Astrocyte of the spinal cord (primary cell): Measurements from ENCODE around the gene HSD17B8.
"Not testable (repeated sequence)": the region's sequence is repeated elsewhere in the genome, so short reads cannot be mapped to it uniquely, and the experiment has no call there.

Experiments used
- DNase-seq: peaks from one replicate; pipeline ENCODE4 v3.0.0; 2011; ENCODE audit warnings: low read depth, low spot score
- H3K4me3 ChIP-seq: 2 replicates; pipeline ENCODE4 v1.5.1; 2011; ENCODE audit warnings: low read depth, mild to moderate bottlenecking, low read length, moderate library complexity
- CTCF ChIP-seq: IDR thresholded peaks from 2 replicates; pipeline ENCODE4 v1.5.1; 2012; ENCODE audit warnings: low read depth, mild to moderate bottlenecking, low read length, inconsistent platforms
- in situ Hi-C: cut with HindIII; loops from 2 replicates; pipeline ENCODE4 v1.10.0; 2017; ENCODE audit warnings: low sequenced_read_pairs

HSD17B8 gene

GRCh38 chr6:33217246-33217645, 12.8 kb downstream of the HSD17B8 start:
- no peak for DNase-seq
- in situ Hi-C loops, result no loop called here
- no peak for TF ChIP-seq CTCF
- H3K4me3 ChIP-seq, result no peak overlapping the region

GRCh38 chr6:33217681-33218080, 13.2 kb downstream of the HSD17B8 start:
- in situ Hi-C loops, result no loop called here
- no peak overlapping the region for H3K4me3 ChIP-seq
- no peak for TF ChIP-seq CTCF
- no peak for DNase-seq

- DNase-seq, H3K4me3 ChIP-seq, in situ Hi-C loops: not testable (repeated sequence)
Measured at GRCh38 chr6:33226503-33227120, 22.2 kb downstream of the HSD17B8 start.

- no peak for TF ChIP-seq CTCF
- in situ Hi-C loops, result no loop called here
- DNase-seq, result no peak
- H3K4me3 ChIP-seq, result no peak overlapping the region
Measured at GRCh38 chr6:33235221-33235634, 30.8 kb downstream of the HSD17B8 start.

- H3K4me3 ChIP-seq, result no peak overlapping the region
- no peak for TF ChIP-seq CTCF
- DNase-seq, result no peak
- in situ Hi-C loops, result no loop called here
Measured at GRCh38 chr6:33236328-33236727, 31.9 kb downstream of the HSD17B8 start.

GRCh38 chr6:33236852-33237251, 32.4 kb downstream of the HSD17B8 start:
- in situ Hi-C loops, result no loop called here
- no peak for TF ChIP-seq CTCF
- DNase-seq, result no peak
- no peak overlapping the region for H3K4me3 ChIP-seq

GRCh38 chr6:33237741-33238140, 33.3 kb downstream of the HSD17B8 start:
- no peak overlapping the region for H3K4me3 ChIP-seq
- no peak for TF ChIP-seq CTCF
- in situ Hi-C loops, result no loop called here
- no peak for DNase-seq
